K562 (cell line): Measurements from ENCODE around the gene RBM28. TPM values are rescaled to one million over a fixed set of nuclear protein-coding genes. Genes with fewer than 3 reads are reported as not detected.

Experiments
- ARNT ChIP-seq, 2 experiments: fragments of 450-650 bp; IDR thresholded peaks; 2 replicates each; pipeline ENCODE4 v1.6.1; 2016; ENCODE audit warnings: mild to moderate bottlenecking in 1 of 2
- EGR1 ChIP-seq: fragments of 450-650 bp; conservative IDR thresholded peaks from 2 replicates; pipeline ENCODE4 v1.6.1; 2017; ENCODE audit warnings: mild to moderate bottlenecking
- ERF ChIP-seq: fragments of 450-650 bp; formaldehyde crosslinking; IDR thresholded peaks from 2 replicates; pipeline ENCODE4 v1.4.0; 2020; ENCODE audit warnings: mild to moderate bottlenecking, mixed read lengths
- FOXA1 ChIP-seq: fragments of 450-650 bp; IDR thresholded peaks from 2 replicates; pipeline ENCODE4 v1.6.1; 2016; ENCODE audit warnings: mild to moderate bottlenecking, borderline replicate concordance
- FUS ChIP-seq: fragments of 200-400 bp; formaldehyde crosslinking; optimal IDR thresholded peaks from 2 replicates; pipeline ENCODE3; 2017; ENCODE audit warnings: low read depth, low read length
- GABPB1 ChIP-seq: sonication (generic); formaldehyde crosslinking; IDR thresholded peaks from 2 replicates; pipeline ENCODE4 v1.8.0; 2022; ENCODE audit warnings: mild to moderate bottlenecking, missing genetic modification reagents
- MCM7 ChIP-seq, 2 experiments: fragments of 450-650 bp; IDR thresholded peaks; 2 replicates each; pipeline ENCODE4 v1.6.1; 2016 to 2018
- NCOA1 ChIP-seq: fragments of 450-650 bp; IDR thresholded peaks from 2 replicates; pipeline ENCODE4 v1.6.1; 2016; ENCODE audit warnings: low read depth
- PML ChIP-seq: IDR thresholded peaks from 2 replicates; pipeline ENCODE4 v1.6.1; 2012; ENCODE audit warnings: low read length, inconsistent platforms
- PRDM10 ChIP-seq: fragments of 450-650 bp; IDR thresholded peaks from 2 replicates; pipeline ENCODE4 v1.6.1; 2018; ENCODE audit not compliant: partially characterized antibody
- RCOR1 ChIP-seq, 2 experiments: IDR thresholded peaks; 2 replicates each; pipeline ENCODE4 v1.6.1; 2012; ENCODE audit warnings: low read depth in 2 of 2, low read length in 2 of 2, borderline replicate concordance in 1 of 2, improper control_type of control experiment in 1 of 2
- SNRNP70 ChIP-seq: fragments of 200-400 bp; formaldehyde crosslinking; optimal IDR thresholded peaks from 2 replicates; pipeline ENCODE3; 2017; ENCODE audit warnings: low read depth, low read length
- SRSF3 ChIP-seq: fragments of 200-400 bp; formaldehyde crosslinking; IDR thresholded peaks from 2 replicates; pipeline ENCODE4 v1.6.1; 2016; ENCODE audit warnings: mild to moderate bottlenecking, low read length, moderate library complexity; ENCODE audit not compliant: insufficient read depth
- TAL1 ChIP-seq: fragments of 450-650 bp; IDR thresholded peaks from 2 replicates; pipeline ENCODE4 v1.6.1; 2016; ENCODE audit warnings: mild to moderate bottlenecking
- ZFPM2 ChIP-seq: fragments of 250-450 bp; sonication (Bioruptor Pico); IDR thresholded peaks from 2 replicates; pipeline ENCODE4 v1.5.1; 2022; ENCODE audit warnings: mild to moderate bottlenecking
- ZNF212 ChIP-seq: fragments of 450-650 bp; formaldehyde crosslinking; IDR thresholded peaks from 2 replicates; pipeline ENCODE4 v1.4.0; 2020; ENCODE audit warnings: mild to moderate bottlenecking
- ZNF277 ChIP-seq: fragments of 250-450 bp; sonication (Bioruptor Pico); IDR thresholded peaks from 2 replicates; pipeline ENCODE4 v1.8.0; 2022; ENCODE audit warnings: inconsistent platforms, mild to moderate bottlenecking, moderate library complexity, borderline replicate concordance
- ZNF395 ChIP-seq: fragments of 200-800 bp; sonication (Bioruptor generic); IDR thresholded peaks from 2 replicates; pipeline ENCODE4 v1.6.1; 2017; ENCODE audit warnings: missing genetic modification characterization, missing compliant biosample characterization
- ZNF696 ChIP-seq: fragments of 250-450 bp; sonication (Bioruptor Pico); conservative IDR thresholded peaks from 2 replicates; pipeline ENCODE4 v1.4.0; 2020; ENCODE audit warnings: mild to moderate bottlenecking, moderate library complexity
- ZNF764 ChIP-seq: fragments of 250-450 bp; sonication (Bioruptor Pico); IDR thresholded peaks from 2 replicates; pipeline ENCODE4 v1.4.0; 2020; ENCODE audit warnings: low read depth, mild to moderate bottlenecking, moderate library complexity
- ZNF830 ChIP-seq: fragments of 250-450 bp; sonication (Bioruptor Pico); IDR thresholded peaks from 2 replicates; pipeline ENCODE4 v1.5.0; 2021; ENCODE audit warnings: mild to moderate bottlenecking
- polyA plus RNA-seq, 8 experiments: library from polyadenylated mRNA; depleted of rRNA in 4 of 8; stranded (reverse) in 5 of 8; unstranded in 3 of 8; fragments of >200 nt; fragmentation: Nextera tagmentation in 2 of 8; fragmentation: Illumina TruSeq in 1 of 8; extraction: Ambion mirVana in 2 of 8; extraction: Trizol in 1 of 8; gene quantifications; 2 replicates each; pipeline versions ENCODE4 v1.2.1 to v1.2.3, GENCODE V29; 2011 to 2014; ENCODE audit warnings: inconsistent platforms in 1 of 8, missing spikeins in 1 of 8
- total RNA-seq, 7 experiments: library from RNA; depleted of rRNA in 6 of 7; stranded (reverse); fragments of >200 nt in 6 of 7; fragmentation: Illumina TruSeq in 2 of 7; extraction: Trizol in 2 of 7; gene quantifications; 2 replicates each; pipeline versions ENCODE4 v1.2.1 to v1.2.3, GENCODE V29; 2011 to 2021; ENCODE audit warnings: low replicate concordance in 1 of 7

Gene RBM28
- total and polyA plus RNA-seq, 9 of the 15 experiments (the other 6 are each of a cell fraction or from before 2014, with no cell fraction given) = 65.8 to 213 (median 138) TPM

GRCh38 chr7:128259131-128260061, 84.3 kb downstream of the RBM28 start (continued):
- TF ChIP-seq FOXA1 (no peak), ZNF696 (CRISPR knock-in tag) (no peak), PRDM10 (peak; percentile 8), ZNF395 (CRISPR knock-in tag) (0 out of 2 replicates have a peak, but pooled peaks have one; percentile 9), PML (peak; percentile 21; the same call in 1 of the 2 replicates), ZNF830 (CRISPR knock-in tag) (no peak), ZNF277 (CRISPR knock-in tag) (no peak), MCM7 (IDR thresholded peaks at IDR 0.05) (no peak), ZNF764 (CRISPR knock-in tag) (no peak), ERF (CRISPR knock-in tag) (no peak), GABPB1 (CRISPR knock-in tag) (no peak), EGR1 (no peak), ZNF212 (CRISPR knock-in tag) (no peak), SRSF3 (no peak), FUS (no peak), NCOA1 (no peak), SNRNP70 (no peak), TAL1 (peak; percentile 63), ZFPM2 (CRISPR knock-in tag) (no peak), RCOR1 (IDR thresholded peaks at IDR 0.05; ENCODE audit: borderline replicate concordance in 1 of 2, low read depth in 2 of 2, low read length in 2 of 2) (peak in 1 of 2 experiments; percentile 71; a peak in 1 of 4 replicates), ARNT (IDR thresholded peaks at IDR 0.05) (no peak)
